MM.1S (cell line): ENCODE data around the gene EDAR.

ENCODE experiments used
- DNase-seq: peaks from one replicate; pipeline ENCODE4 v3.0.0-alpha.2; 2015
- H2AFZ ChIP-seq: fragments of 300-600 bp; sonication (generic); 2 replicates; pipeline ENCODE4 v1.6.0; 2016; ENCODE audit warnings: antibody characterized with exemption, low read length
- H3F3A ChIP-seq: fragments of 300-600 bp; sonication (generic); 2 replicates; pipeline ENCODE4 v1.6.1; 2016; ENCODE audit warnings: mild to moderate bottlenecking, antibody characterized with exemption, low read length, moderate library complexity, mixed read lengths; ENCODE audit not compliant: insufficient read depth
- H3K27ac ChIP-seq: fragments of 300-600 bp; sonication (generic); 2 replicates; pipeline ENCODE4 v1.5.1; 2016; ENCODE audit warnings: mild to moderate bottlenecking, low read length
- H3K27me3 ChIP-seq: fragments of 300-600 bp; sonication (generic); replicated peaks from 2 replicates; pipeline ENCODE4 v1.6.0; 2016; ENCODE audit warnings: low read length; ENCODE audit not compliant: insufficient read depth
- H3K36me3 ChIP-seq: fragments of 300-600 bp; sonication (generic); replicated peaks from 2 replicates; pipeline ENCODE4 v1.6.1; 2016; ENCODE audit warnings: mild to moderate bottlenecking, low read length, mixed read lengths; ENCODE audit not compliant: insufficient read depth
- H3K4me1 ChIP-seq: fragments of 300-600 bp; sonication (generic); 2 replicates; pipeline ENCODE4 v1.6.1; 2016; ENCODE audit warnings: low read length, mixed read lengths
- H3K4me2 ChIP-seq: fragments of 300-600 bp; sonication (generic); 2 replicates; pipeline ENCODE4 v1.6.0; 2016; ENCODE audit warnings: low read depth, low read length
- H3K4me3 ChIP-seq: fragments of 300-600 bp; sonication (generic); 2 replicates; pipeline ENCODE4 v1.5.1; 2016; ENCODE audit warnings: low read length, mixed read lengths
- H3K79me2 ChIP-seq: fragments of 300-600 bp; sonication (generic); 2 replicates; pipeline ENCODE4 v1.6.1; 2016; ENCODE audit warnings: mixed run types, low read length, mixed read lengths
- H3K9ac ChIP-seq: fragments of 300-600 bp; sonication (generic); 2 replicates; pipeline ENCODE4 v1.6.1; 2016; ENCODE audit warnings: low read length, mixed read lengths
- H3K9me2 ChIP-seq: fragments of 300-600 bp; sonication (generic); replicated peaks from 2 replicates; pipeline ENCODE4 v1.6.1; 2016; ENCODE audit warnings: mild to moderate bottlenecking, low read length, mixed read lengths; ENCODE audit not compliant: insufficient read depth
- H3K9me3 ChIP-seq: fragments of 300-600 bp; sonication (generic); replicated peaks from 2 replicates; pipeline ENCODE4 v1.6.1; 2016; ENCODE audit warnings: mild to moderate bottlenecking, low read length, mixed read lengths; ENCODE audit not compliant: insufficient read depth
- H4K20me1 ChIP-seq: fragments of 300-600 bp; sonication (generic); 2 replicates; pipeline ENCODE4 v1.6.1; 2016; ENCODE audit warnings: mild to moderate bottlenecking, low read length, moderate library complexity, mixed read lengths; ENCODE audit not compliant: insufficient read depth
- EZH2 ChIP-seq: fragments of 300-600 bp; sonication (generic); optimal IDR thresholded peaks from 2 replicates; pipeline ENCODE3; 2017; ENCODE audit warnings: low read depth, mild to moderate bottlenecking, antibody characterized with exemption, low read length, mixed read lengths
- EZH2phosphoT487 ChIP-seq: fragments of 300-600 bp; sonication (generic); IDR thresholded peaks from 2 replicates; pipeline ENCODE4 v1.6.1; 2018; ENCODE audit warnings: antibody characterized with exemption, low read length
- TF ChIP-seq, protein P1 (sequence below): fragments of 300-600 bp; sonication (generic); IDR thresholded peaks from 2 replicates; pipeline ENCODE4 v1.5.1; 2016; ENCODE audit warnings: antibody characterized with exemption, low read length, mixed read lengths

Gene EDAR

GRCh38 chr2:108968619-108969018 lies 20.4 kb downstream of the EDAR start:
- Histone ChIP-seq H3K4me3 (no peak overlapping the region), H4K20me1 (no peaks in the 10 kb centered on the region), H2AFZ (no peak overlapping the region), H3K36me3 (no peaks in the 10 kb centered on the region), H3K9me2 (no peaks in the 10 kb centered on the region), H3K4me1 (no peaks in the 10 kb centered on the region), H3K79me2 (no peaks in the 10 kb centered on the region), H3K4me2 (no peak overlapping the region), H3K9me3 (no peaks in the 10 kb centered on the region), H3K27ac (no peak overlapping the region), H3K9ac (no peak overlapping the region), H3K27me3 (no peaks in the 10 kb centered on the region), H3F3A (no peaks in the 10 kb centered on the region)
- no peak for DNase-seq
- no peak for TF ChIP-seq EZH2
- no peak for TF ChIP-seq EZH2phosphoT487
- TF ChIP-seq, protein P1, sequence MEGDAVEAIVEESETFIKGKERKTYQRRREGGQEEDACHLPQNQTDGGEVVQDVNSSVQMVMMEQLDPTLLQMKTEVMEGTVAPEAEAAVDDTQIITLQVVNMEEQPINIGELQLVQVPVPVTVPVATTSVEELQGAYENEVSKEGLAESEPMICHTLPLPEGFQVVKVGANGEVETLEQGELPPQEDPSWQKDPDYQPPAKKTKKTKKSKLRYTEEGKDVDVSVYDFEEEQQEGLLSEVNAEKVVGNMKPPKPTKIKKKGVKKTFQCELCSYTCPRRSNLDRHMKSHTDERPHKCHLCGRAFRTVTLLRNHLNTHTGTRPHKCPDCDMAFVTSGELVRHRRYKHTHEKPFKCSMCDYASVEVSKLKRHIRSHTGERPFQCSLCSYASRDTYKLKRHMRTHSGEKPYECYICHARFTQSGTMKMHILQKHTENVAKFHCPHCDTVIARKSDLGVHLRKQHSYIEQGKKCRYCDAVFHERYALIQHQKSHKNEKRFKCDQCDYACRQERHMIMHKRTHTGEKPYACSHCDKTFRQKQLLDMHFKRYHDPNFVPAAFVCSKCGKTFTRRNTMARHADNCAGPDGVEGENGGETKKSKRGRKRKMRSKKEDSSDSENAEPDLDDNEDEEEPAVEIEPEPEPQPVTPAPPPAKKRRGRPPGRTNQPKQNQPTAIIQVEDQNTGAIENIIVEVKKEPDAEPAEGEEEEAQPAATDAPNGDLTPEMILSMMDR, result no peak

- no peaks in the 10 kb centered on the region for H3K9me3 ChIP-seq
- no peak overlapping the region for H3K4me2 ChIP-seq
- DNase-seq, result no peak
- no peak overlapping the region for H3K9ac ChIP-seq
- H3K4me3 ChIP-seq, result no peak overlapping the region
- no peaks in the 10 kb centered on the region for H3K4me1 ChIP-seq
- TF ChIP-seq EZH2 (no peak), EZH2phosphoT487 (no peak)
- TF ChIP-seq, protein P1, result no peak
- H3K27me3 ChIP-seq, result no peaks in the 10 kb centered on the region
- no peaks in the 10 kb centered on the region for H4K20me1 ChIP-seq
- no peaks in the 10 kb centered on the region for H3K9me2 ChIP-seq
- no peaks in the 10 kb centered on the region for H3K36me3 ChIP-seq
- H3K79me2 ChIP-seq, result no peaks in the 10 kb centered on the region
- H2AFZ ChIP-seq, result no peak overlapping the region
- no peak overlapping the region for H3K27ac ChIP-seq
- no peaks in the 10 kb centered on the region for H3F3A ChIP-seq
Observed at GRCh38 chr2:108967757-108968156, 21.3 kb downstream of the EDAR start.

DNA sequence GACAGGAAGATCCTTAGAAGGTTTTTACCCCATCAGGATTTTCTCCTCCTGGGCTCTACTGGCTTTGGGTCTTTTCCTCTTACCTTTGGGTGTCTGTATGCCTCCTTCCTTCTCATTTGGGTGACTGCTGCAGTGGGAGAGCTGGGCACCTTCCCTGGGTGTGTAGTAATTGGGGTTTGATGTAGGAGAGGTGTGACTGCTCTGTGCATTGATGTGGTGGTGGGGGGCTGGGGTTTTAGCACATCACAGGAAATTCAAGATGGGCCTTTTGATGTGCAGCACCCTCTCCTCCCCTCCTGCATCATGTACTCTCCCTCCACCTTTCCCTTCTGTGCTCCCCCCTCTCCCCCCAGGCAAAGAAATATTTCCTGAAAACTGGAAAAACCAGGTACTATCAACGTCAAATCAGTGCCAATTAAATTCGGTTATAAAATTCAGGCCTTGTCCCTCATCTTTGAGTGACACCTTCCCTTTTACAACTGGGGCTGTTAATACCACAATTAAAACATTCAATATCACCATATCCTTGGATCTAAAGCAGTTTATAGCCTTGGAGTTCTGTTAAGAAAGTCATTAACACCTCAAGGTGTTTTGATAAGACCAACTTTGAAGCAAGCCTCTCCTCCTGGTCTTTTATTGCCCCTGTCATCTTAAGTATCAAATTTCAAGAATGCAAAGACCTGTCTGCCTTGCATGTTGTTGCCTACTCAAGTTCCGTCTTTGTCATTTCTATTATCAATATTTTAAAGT lies 23.3 kb downstream of the EDAR start:
- Histone ChIP-seq H3K4me1 (no peaks in the 10 kb centered on the region), H3K4me3 (no peak overlapping the region), H3F3A (no peaks in the 10 kb centered on the region), H3K9me2 (no peaks in the 10 kb centered on the region), H3K27me3 (no peaks in the 10 kb centered on the region), H3K9ac (no peak overlapping the region), H4K20me1 (no peaks in the 10 kb centered on the region), H3K27ac (no peak overlapping the region), H3K36me3 (no peaks in the 10 kb centered on the region), H3K79me2 (no peaks in the 10 kb centered on the region), H3K4me2 (no peak overlapping the region), H3K9me3 (no peaks in the 10 kb centered on the region), H2AFZ (no peak overlapping the region)
- TF ChIP-seq, protein P1, result no peak
- TF ChIP-seq EZH2 (no peak), EZH2phosphoT487 (no peak)
- DNase-seq, result no peak
